Measurements from ENCODE around the gene TTC34.
"Not testable (repeated sequence)": the region's sequence is repeated elsewhere in the genome, so short reads cannot be mapped to it uniquely, and the experiment has no call there.

Gene TTC34

GRCh38 chr1:2754597-2754996 lies 46.9 kb downstream of the TTC34 start:
- DNase-seq = not testable (repeated sequence)

- DNase-seq = not testable (repeated sequence)
These were observed 49.0 kb downstream of the TTC34 start for GRCh38 chr1:2752503-2752902.

- not testable (repeated sequence) for DNase-seq
These were observed 49.6 kb downstream of the TTC34 start for GRCh38 chr1:2751866-2752265.

GRCh38 chr1:2750766-2751730 lies 50.4 kb downstream of the TTC34 start:
- not testable (repeated sequence) for DNase-seq

GRCh38 chr1:2750041-2750680 lies 51.3 kb downstream of the TTC34 start:
- DNase-seq = not testable (repeated sequence)

GRCh38 chr1:2748626-2749025 lies 52.9 kb downstream of the TTC34 start:
- not testable (repeated sequence) for DNase-seq

GRCh38 chr1:2694796-2695195 lies 106.7 kb downstream of the TTC34 start:
- DNase-seq = not testable (repeated sequence)

GRCh38 chr1:2690180-2690579 lies 111.3 kb downstream of the TTC34 start:
- DNase-seq = not testable (repeated sequence)

- not testable (repeated sequence) for DNase-seq
These were observed 113.2 kb downstream of the TTC34 start for GRCh38 chr1:2688336-2688665.

GRCh38 chr1:2687638-2688335 lies 113.7 kb downstream of the TTC34 start:
- not testable (repeated sequence) for DNase-seq

- not testable (repeated sequence) for DNase-seq
These were observed 114.3 kb downstream of the TTC34 start for GRCh38 chr1:2687174-2687591.

- not testable (repeated sequence) for DNase-seq
These were observed 115.2 kb downstream of the TTC34 start for GRCh38 chr1:2686091-2686863.

GRCh38 chr1:2685671-2686070 lies 115.8 kb downstream of the TTC34 start:
- DNase-seq = not testable (repeated sequence)

GRCh38 chr1:2684878-2685277 lies 116.6 kb downstream of the TTC34 start:
- not testable (repeated sequence) for DNase-seq

GRCh38 chr1:2684000-2684399 lies 117.5 kb downstream of the TTC34 start:
- not testable (repeated sequence) for DNase-seq

- DNase-seq = not testable (repeated sequence)
These were observed 118.2 kb downstream of the TTC34 start for GRCh38 chr1:2683321-2683741.

- not testable (repeated sequence) for DNase-seq
These were observed 118.6 kb downstream of the TTC34 start for GRCh38 chr1:2682879-2683278.

GRCh38 chr1:2676726-2677125 lies 124.8 kb downstream of the TTC34 start:
- not testable (repeated sequence) for DNase-seq

- DNase-seq = not testable (repeated sequence)
These were observed 129.8 kb downstream of the TTC34 start for GRCh38 chr1:2671656-2672055.

- DNase-seq = not testable (repeated sequence)
These were observed 141.7 kb downstream of the TTC34 start for GRCh38 chr1:2659806-2660205.

GRCh38 chr1:2657909-2658308 lies 143.6 kb downstream of the TTC34 start:
- not testable (repeated sequence) for DNase-seq

GRCh38 chr1:2657124-2657523 lies 144.4 kb downstream of the TTC34 start:
- not testable (repeated sequence) for DNase-seq

Data from COR-L47 (cell line).